ENCODE results near the gene C16orf54.
"Not testable (repeated sequence)": the region's sequence is repeated elsewhere in the genome, so short reads cannot be mapped to it uniquely, and the experiment has no call there.

DNA sequence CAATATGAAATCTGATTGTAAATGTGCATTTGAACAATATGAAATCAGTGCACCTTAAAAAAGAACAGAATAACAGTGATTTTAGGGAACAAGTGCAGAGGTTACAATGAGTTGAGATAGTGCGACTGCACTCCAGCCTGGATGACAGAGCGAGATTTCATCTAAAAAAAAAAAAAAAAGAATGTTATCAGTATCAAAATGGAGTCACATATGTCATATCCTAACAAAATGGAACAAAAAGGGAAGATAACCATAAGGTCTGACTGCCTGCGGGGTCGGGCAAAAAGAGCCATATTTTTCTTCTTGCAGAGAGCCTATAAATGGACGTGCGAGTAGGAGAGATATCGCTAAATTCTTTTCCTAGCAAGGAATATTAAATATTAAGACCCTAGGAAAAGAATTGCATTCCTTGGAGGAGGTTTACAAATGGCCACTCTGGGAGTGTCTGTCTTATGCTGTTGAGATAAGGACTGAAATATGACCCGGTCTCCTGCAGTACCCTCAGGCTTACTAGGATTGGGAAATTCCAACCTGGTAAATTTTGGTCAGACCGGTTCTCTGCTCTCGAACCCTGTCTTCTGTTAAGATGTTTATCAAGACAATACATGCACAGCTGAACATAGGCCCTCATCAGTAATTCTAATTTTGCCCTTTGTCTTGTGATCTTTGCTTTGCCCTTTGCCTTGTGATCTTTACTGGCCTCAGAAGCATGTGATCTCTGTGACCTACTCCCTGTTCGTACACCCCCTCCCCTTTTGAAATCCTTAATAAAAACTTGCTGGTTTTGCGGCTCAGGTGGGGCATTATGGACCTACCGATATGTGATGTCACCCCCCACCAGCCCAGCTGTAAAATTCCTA, 37.5 kb upstream of the C16orf54 start:
- TF ChIP-seq, protein P1, sequence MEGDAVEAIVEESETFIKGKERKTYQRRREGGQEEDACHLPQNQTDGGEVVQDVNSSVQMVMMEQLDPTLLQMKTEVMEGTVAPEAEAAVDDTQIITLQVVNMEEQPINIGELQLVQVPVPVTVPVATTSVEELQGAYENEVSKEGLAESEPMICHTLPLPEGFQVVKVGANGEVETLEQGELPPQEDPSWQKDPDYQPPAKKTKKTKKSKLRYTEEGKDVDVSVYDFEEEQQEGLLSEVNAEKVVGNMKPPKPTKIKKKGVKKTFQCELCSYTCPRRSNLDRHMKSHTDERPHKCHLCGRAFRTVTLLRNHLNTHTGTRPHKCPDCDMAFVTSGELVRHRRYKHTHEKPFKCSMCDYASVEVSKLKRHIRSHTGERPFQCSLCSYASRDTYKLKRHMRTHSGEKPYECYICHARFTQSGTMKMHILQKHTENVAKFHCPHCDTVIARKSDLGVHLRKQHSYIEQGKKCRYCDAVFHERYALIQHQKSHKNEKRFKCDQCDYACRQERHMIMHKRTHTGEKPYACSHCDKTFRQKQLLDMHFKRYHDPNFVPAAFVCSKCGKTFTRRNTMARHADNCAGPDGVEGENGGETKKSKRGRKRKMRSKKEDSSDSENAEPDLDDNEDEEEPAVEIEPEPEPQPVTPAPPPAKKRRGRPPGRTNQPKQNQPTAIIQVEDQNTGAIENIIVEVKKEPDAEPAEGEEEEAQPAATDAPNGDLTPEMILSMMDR (IDR thresholded peaks at IDR 0.05) = not testable (repeated sequence)
- not testable (repeated sequence) for TF ChIP-seq POLR2A, EP300, POLR2AphosphoS5 (IDR thresholded peaks at IDR 0.05)
